ENCODE data around the gene FOXP1.

Gene FOXP1

DNA sequence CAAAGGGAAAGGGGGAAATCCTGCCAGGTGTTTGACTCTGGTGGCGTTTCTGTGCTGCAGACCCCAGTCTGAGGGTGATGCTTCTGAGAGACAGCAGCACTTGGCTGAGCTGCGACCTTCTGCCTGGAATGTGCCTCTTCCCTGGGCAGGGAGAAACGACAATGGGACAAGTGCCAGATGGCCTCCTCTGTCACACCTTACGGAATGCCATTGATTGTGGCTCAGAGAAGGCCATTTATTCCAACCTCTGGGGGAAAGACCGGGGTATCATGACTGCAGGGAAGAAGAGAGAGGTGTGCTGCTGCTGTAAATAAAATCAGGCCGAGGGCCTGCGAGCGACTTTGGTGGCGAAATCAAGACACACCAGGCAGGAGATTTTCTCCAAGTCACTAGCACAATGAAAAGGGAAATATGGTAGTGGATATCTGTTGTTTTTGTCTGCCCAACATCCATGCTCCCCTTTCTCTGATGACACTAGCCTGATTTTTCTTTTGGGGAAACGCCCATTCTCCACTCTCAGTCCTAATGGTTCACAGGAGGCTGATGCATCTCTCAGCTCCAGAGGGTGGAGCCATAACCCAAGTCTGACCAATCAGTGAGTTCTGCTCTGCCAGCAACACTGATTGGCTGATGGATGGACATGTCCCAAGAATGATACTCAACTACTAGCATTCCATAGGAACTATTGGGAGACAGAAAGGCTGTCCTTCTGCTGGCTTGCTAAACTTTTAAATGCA lies 336.1 kb downstream of the FOXP1 start:
- TF ChIP-seq, protein P1, sequence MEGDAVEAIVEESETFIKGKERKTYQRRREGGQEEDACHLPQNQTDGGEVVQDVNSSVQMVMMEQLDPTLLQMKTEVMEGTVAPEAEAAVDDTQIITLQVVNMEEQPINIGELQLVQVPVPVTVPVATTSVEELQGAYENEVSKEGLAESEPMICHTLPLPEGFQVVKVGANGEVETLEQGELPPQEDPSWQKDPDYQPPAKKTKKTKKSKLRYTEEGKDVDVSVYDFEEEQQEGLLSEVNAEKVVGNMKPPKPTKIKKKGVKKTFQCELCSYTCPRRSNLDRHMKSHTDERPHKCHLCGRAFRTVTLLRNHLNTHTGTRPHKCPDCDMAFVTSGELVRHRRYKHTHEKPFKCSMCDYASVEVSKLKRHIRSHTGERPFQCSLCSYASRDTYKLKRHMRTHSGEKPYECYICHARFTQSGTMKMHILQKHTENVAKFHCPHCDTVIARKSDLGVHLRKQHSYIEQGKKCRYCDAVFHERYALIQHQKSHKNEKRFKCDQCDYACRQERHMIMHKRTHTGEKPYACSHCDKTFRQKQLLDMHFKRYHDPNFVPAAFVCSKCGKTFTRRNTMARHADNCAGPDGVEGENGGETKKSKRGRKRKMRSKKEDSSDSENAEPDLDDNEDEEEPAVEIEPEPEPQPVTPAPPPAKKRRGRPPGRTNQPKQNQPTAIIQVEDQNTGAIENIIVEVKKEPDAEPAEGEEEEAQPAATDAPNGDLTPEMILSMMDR (IDR thresholded peaks at IDR 0.05; ENCODE audit: unreplicated experiment in 3 of 3), result no peak
- Mint-ChIP-seq H3K27ac (peak overlapping the region; percentile 47 to 69 (median 52)), H3K9me3 (no peaks in the 10 kb centered on the region), H3K36me3 (ENCODE audit: low read depth) (no peaks in the 10 kb centered on the region), H3K27me3 (ENCODE audit: low read depth) (peaks cover 4% of the 10 kb centered on the region), H3K4me1 (peaks cover 56% of the 10 kb centered on the region), H3K4me3 (no peak overlapping the region)

DNA sequence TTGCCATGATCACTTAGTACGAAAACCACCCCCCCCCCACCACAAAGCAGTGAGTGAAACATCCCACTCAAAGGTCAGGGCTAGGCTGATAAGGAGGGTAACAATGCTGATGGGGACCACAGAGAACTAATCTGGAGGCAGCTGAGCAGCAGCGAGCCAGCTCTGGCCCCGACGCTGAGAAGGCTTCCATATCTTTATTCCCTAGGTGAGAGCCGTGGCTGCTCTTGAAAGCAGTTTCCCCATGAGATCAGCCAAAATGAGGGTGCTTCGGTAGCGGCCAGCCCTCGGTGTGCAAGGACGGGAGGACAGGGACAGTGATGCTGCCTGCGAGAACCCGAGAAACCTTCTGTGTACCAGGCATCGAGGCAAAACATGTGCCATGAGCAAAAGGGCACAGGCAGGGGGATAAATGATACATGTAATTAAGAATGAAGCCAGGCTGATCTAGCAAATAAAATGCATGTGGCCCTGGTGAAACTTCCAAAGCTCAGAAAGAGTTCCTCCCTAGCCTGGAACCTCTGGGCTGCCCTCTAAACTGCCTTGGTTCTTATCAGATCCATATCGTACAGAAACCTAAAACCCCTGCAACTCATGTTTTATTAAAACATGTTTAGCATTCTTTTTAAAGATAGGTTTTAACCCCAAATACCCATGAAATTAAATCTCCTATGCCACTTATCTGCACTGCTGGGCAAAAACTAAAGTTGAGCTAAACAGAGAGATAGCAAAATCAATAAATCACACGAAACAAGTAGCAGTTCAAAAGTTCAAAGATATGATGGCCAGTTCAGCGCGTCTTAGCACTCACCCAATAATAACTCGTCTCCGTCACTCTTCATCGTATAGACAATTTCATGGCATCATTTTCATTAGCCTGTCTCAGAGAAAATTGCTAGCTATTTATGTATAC lies 337.3 kb downstream of the FOXP1 start:
- H3K9me3 Mint-ChIP-seq, result no peaks in the 10 kb centered on the region
- H3K36me3 Mint-ChIP-seq (ENCODE audit: low read depth), result no peaks in the 10 kb centered on the region
- peak overlapping the region; percentile 52 to 83 (median 80) for H3K27ac Mint-ChIP-seq
- H3K4me3 Mint-ChIP-seq, result peak overlapping the region; percentile 34 to 48 (median 46)
- TF ChIP-seq, protein P1 (IDR thresholded peaks at IDR 0.05; ENCODE audit: unreplicated experiment in 3 of 3), result no peak
- H3K4me1 Mint-ChIP-seq, result peaks cover 66% of the 10 kb centered on the region
- peaks cover 4% of the 10 kb centered on the region for H3K27me3 Mint-ChIP-seq (ENCODE audit: low read depth)

DNA sequence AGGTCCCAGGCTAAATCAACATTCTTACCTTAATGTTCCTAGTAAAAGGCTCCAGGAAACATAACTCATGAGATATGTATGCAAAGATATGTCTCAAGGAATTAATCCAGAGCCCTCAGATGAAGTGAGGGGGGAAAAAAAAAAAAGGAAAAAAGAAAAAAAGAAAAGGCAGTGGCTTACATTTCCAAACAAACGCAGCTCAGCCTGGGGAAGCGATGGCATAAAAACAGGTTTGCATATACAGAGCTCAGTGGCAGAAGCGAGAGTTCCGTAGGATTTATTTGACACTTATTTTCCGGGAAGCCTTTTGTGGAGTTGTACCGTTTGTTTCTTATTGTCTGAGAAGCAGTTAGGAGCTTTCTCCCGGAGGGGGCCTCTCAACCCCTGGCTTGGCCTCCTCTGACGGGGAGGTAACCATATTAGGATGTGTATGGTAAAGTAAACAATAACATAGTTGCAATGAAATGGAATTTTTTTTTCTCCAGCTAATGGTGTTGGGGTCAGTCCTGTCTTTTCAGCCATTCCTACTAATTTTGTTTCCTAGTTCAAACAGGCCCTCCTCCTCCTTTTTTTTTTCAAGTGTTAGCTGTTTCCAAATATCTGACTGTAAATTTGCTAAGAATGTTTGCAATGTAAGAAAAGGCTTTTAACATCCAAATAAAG lies 338.6 kb downstream of the FOXP1 start:
- TF ChIP-seq, protein P1 (IDR thresholded peaks at IDR 0.05; ENCODE audit: unreplicated experiment in 3 of 3), result no peak
- peaks cover 3% of the 10 kb centered on the region for H3K36me3 Mint-ChIP-seq (ENCODE audit: low read depth)
- H3K4me3 Mint-ChIP-seq, result peak overlapping the region; percentile 68 to 80 (median 77)
- H3K27me3 Mint-ChIP-seq (ENCODE audit: low read depth), result peaks cover 4% of the 10 kb centered on the region
- peak overlapping the region; percentile 69 to 88 (median 74) for H3K27ac Mint-ChIP-seq
- peaks cover 73% of the 10 kb centered on the region for H3K4me1 Mint-ChIP-seq
- H3K9me3 Mint-ChIP-seq, result no peaks in the 10 kb centered on the region

DNA sequence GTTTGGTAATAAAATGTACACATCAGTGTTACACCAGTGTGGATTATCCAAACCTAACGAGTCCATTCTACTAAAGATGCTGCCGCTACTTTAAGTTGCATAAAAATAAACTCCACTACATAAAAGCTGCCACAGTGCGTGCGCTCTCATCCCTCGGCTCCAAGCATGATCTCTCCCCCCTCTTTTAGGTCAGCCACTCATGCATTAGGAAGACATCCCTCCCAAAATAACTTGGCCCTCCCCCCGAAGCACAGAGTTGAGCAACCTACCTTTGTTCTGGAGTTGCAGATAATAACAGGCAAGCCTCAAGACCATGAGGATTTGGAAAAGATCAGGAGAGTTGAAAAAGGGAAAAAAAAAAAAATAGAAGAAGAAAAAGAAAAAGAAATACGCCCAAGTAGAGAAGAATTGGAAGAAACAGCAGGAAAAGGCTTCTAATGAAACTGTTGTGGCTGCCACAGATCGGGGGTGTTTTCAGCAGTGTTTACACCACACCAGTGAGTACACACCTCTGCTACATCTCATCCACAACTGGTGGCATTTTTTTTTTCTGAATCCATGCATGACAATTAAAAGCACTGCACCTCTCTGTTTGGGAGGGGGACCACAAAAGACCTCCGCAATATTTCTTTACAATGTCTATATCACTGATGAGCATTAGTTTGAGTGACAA lies 339.2 kb downstream of the FOXP1 start:
- Mint-ChIP-seq H3K36me3 (ENCODE audit: low read depth) (peaks cover 3% of the 10 kb centered on the region), H3K4me1 (peaks cover 77% of the 10 kb centered on the region), H3K27ac (peak overlapping the region; percentile 69 to 88 (median 74)), H3K27me3 (ENCODE audit: low read depth) (peaks cover 4% of the 10 kb centered on the region), H3K9me3 (no peaks in the 10 kb centered on the region), H3K4me3 (peak overlapping the region; percentile 68 to 80 (median 77))
- TF ChIP-seq, protein P1 (IDR thresholded peaks at IDR 0.05; ENCODE audit: unreplicated experiment in 3 of 3), result no peak

DNA sequence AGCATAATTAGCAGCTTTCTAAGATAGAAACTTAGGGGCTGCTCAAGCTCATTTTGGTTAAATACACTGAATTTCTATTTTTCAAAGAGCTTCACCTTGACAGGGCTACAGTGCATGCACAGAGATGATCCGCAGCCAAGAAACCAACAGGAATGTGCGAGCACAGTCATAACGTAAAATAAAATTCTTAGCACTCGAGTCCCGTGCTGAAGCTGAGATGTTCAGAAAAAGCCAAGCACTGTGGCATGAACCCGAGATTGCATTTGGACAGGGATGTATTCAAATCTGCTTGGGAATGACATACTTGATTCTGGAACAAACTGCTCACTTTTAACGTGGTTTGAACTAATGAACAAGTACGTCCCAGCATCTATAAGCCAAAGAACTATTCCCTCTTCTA lies 340.3 kb downstream of the FOXP1 start:
- Mint-ChIP-seq H3K4me1 (peaks cover 83% of the 10 kb centered on the region), H3K36me3 (ENCODE audit: low read depth) (peaks cover 3% of the 10 kb centered on the region), H3K27me3 (ENCODE audit: low read depth) (peaks cover 4% of the 10 kb centered on the region), H3K27ac (peak overlapping the region; percentile 15 to 88 (median 16)), H3K4me3 (peak overlapping the region; percentile 12 to 30 (median 18)), H3K9me3 (no peaks in the 10 kb centered on the region)
- TF ChIP-seq, protein P1 (IDR thresholded peaks at IDR 0.05; ENCODE audit: unreplicated experiment in 3 of 3), result no peak
